H9 (cell line): ENCODE results near the gene ZNF358. TPM values are rescaled to one million over a fixed set of nuclear protein-coding genes. Genes with fewer than 3 reads are reported as not detected.

Source experiments
- DNase-seq: peaks from one replicate; pipeline ENCODE4 v3.0.0-alpha.2; 2017
- H2AFZ ChIP-seq: one replicate; pipeline ENCODE4 v1.6.1; 2013; ENCODE audit warnings: mild to moderate bottlenecking, low read length, control low read depth, moderate library complexity
- H2AK5ac ChIP-seq: 2 replicates; pipeline ENCODE4 v1.6.1; 2013; ENCODE audit warnings: low read length, control low read depth, mixed read lengths; ENCODE audit not compliant: insufficient read length
- H2BK120ac ChIP-seq: one replicate; pipeline ENCODE4 v1.6.1; 2013; ENCODE audit warnings: low read depth, mild to moderate bottlenecking, low read length, control low read depth, inconsistent platforms; ENCODE audit not compliant: poor library complexity, severe bottlenecking
- H2BK12ac ChIP-seq: 2 replicates; pipeline ENCODE4 v1.6.1; 2013; ENCODE audit warnings: low read length, control low read depth, mixed read lengths, low read depth; ENCODE audit not compliant: insufficient read length
- H2BK15ac ChIP-seq: 2 replicates; pipeline ENCODE4 v1.6.1; 2013; ENCODE audit warnings: low read depth, low read length, control low read depth
- H2BK20ac ChIP-seq: one replicate; pipeline ENCODE4 v1.6.1; 2013; ENCODE audit warnings: low read depth, mild to moderate bottlenecking, low read length, control low read depth, inconsistent platforms; ENCODE audit not compliant: poor library complexity, severe bottlenecking
- H2BK5ac ChIP-seq: 2 replicates; pipeline ENCODE4 v1.6.1; 2013; ENCODE audit warnings: low read length, control low read depth, mixed read lengths; ENCODE audit not compliant: insufficient read length
- H3K14ac ChIP-seq: 2 replicates; pipeline ENCODE4 v1.6.1; 2013; ENCODE audit warnings: low read length, control low read depth; ENCODE audit not compliant: insufficient read depth
- H3K18ac ChIP-seq: 2 replicates; pipeline ENCODE4 v1.6.1; 2013; ENCODE audit warnings: low read depth, mild to moderate bottlenecking, mixed read lengths, low read length, control low read depth; ENCODE audit not compliant: insufficient read length
- H3K23ac ChIP-seq: 2 replicates; pipeline ENCODE4 v1.6.1; 2013; ENCODE audit warnings: low read length, control low read depth, mixed read lengths, low read depth; ENCODE audit not compliant: insufficient read length
- H3K23me2 ChIP-seq: 2 replicates; pipeline ENCODE4 v1.6.1; 2013; ENCODE audit warnings: low read depth, mild to moderate bottlenecking, mixed read lengths, low read length, control low read depth; ENCODE audit not compliant: insufficient read length, poor library complexity, severe bottlenecking
- H3K27ac ChIP-seq: 2 replicates; pipeline ENCODE4 v1.5.1; 2013; ENCODE audit warnings: low read length, control low read depth, mixed read lengths, low read depth; ENCODE audit not compliant: insufficient read length
- H3K27me3 ChIP-seq: 2 replicates; pipeline ENCODE4 v1.6.1; 2013; ENCODE audit warnings: low read length, control low read depth, inconsistent platforms; ENCODE audit not compliant: insufficient read depth
- H3K4ac ChIP-seq: 2 replicates; pipeline ENCODE4 v1.6.1; 2013; ENCODE audit warnings: low read depth, mild to moderate bottlenecking, control low read depth, inconsistent platforms, low read length, moderate library complexity
- H3K4me1 ChIP-seq: 2 replicates; pipeline ENCODE4 v1.6.1; 2013; ENCODE audit warnings: low read length, control low read depth, inconsistent platforms; ENCODE audit not compliant: insufficient read depth
- H3K4me2 ChIP-seq: 2 replicates; pipeline ENCODE4 v1.6.1; 2013; ENCODE audit warnings: low read length, control low read depth, mixed read lengths; ENCODE audit not compliant: insufficient read length, insufficient read depth
- H3K56ac ChIP-seq: 2 replicates; pipeline ENCODE4 v1.6.1; 2013; ENCODE audit warnings: low read depth, mild to moderate bottlenecking, mixed read lengths, low read length, control low read depth; ENCODE audit not compliant: insufficient read length
- H3K79me1 ChIP-seq: 2 replicates; pipeline ENCODE4 v1.6.1; 2013; ENCODE audit warnings: low read depth, mild to moderate bottlenecking, moderate library complexity, low read length, control low read depth, inconsistent platforms; ENCODE audit not compliant: insufficient read depth, poor library complexity, severe bottlenecking
- H3K79me2 ChIP-seq: 2 replicates; pipeline ENCODE4 v1.6.1; 2013; ENCODE audit warnings: low read length, control low read depth, inconsistent platforms; ENCODE audit not compliant: insufficient read depth
- H3K9ac ChIP-seq: 2 replicates; pipeline ENCODE4 v1.6.1; 2013; ENCODE audit warnings: low read length, control low read depth, mixed read lengths; ENCODE audit not compliant: insufficient read length; ENCODE audit errors: extremely low read depth
- H3K9me3 ChIP-seq: one replicate; pipeline ENCODE4 v1.6.1; 2013; ENCODE audit warnings: low read depth, low read length, inconsistent platforms; ENCODE audit not compliant: control insufficient read depth
- H3T11ph ChIP-seq: one replicate; pipeline ENCODE4 v1.6.1; 2013; ENCODE audit warnings: mild to moderate bottlenecking, low read length, control low read depth, inconsistent platforms
- H4K20me1 ChIP-seq: one replicate; pipeline ENCODE4 v1.6.1; 2013; ENCODE audit not compliant: control insufficient read depth, insufficient read length, insufficient read depth
- H4K5ac ChIP-seq: 2 replicates; pipeline ENCODE4 v1.6.1; 2013; ENCODE audit warnings: low read depth, mild to moderate bottlenecking, mixed read lengths, low read length, control low read depth; ENCODE audit not compliant: insufficient read length
- H4K8ac ChIP-seq: replicated peaks from 2 replicates; pipeline ENCODE4 v1.6.1; 2013; ENCODE audit warnings: low read length, control low read depth, mixed read lengths, low read depth; ENCODE audit not compliant: insufficient read length
- H4K91ac ChIP-seq: 2 replicates; pipeline ENCODE4 v1.6.1; 2013; ENCODE audit warnings: low read depth, mild to moderate bottlenecking, moderate library complexity, mixed read lengths, low read length, control low read depth; ENCODE audit not compliant: insufficient read length
- H3K27ac Mint-ChIP-seq, 3 experiments: 2 replicates in 2 of 3; 3 replicates in 1 of 3; pipeline ENCODE4 v1.8.0; 2020 to 2021; ENCODE audit warnings: mixed read lengths in 3 of 3, mild to moderate bottlenecking in 1 of 3, moderate library complexity in 1 of 3
- H3K27me3 Mint-ChIP-seq: 2 replicates; pipeline ENCODE4 v1.8.0; 2021; ENCODE audit warnings: low read depth, mild to moderate bottlenecking, moderate library complexity, mixed read lengths
- H3K36me3 Mint-ChIP-seq, 3 experiments: 2 replicates in 2 of 3; 3 replicates in 1 of 3; pipeline ENCODE4 v1.8.0; 2020 to 2021; ENCODE audit warnings: low read depth in 3 of 3, mixed read lengths in 3 of 3; ENCODE audit not compliant: insufficient read depth in 1 of 3
- H3K4me1 Mint-ChIP-seq, 2 experiments: 2 replicates each; pipeline ENCODE4 v1.8.0; 2020; ENCODE audit warnings: mixed read lengths in 2 of 2
- H3K4me3 Mint-ChIP-seq, 2 experiments: 2 replicates in 1 of 2; 3 replicates in 1 of 2; pipeline ENCODE4 v1.8.0; 2020 to 2021; ENCODE audit warnings: mild to moderate bottlenecking in 2 of 2, mixed read lengths in 2 of 2, moderate library complexity in 1 of 2
- H3K9me3 Mint-ChIP-seq, 2 experiments: 2 replicates in 1 of 2; 3 replicates in 1 of 2; pipeline ENCODE4 v1.8.0; 2020; ENCODE audit warnings: mild to moderate bottlenecking in 2 of 2, mixed read lengths in 2 of 2, moderate library complexity in 1 of 2
- CTCF ChIP-seq: fragments of 200-600 bp; sonication (generic); conservative IDR thresholded peaks from 3 replicates; pipeline ENCODE4 v1.8.0; 2021; ENCODE audit warnings: antibody characterized with exemption, mild to moderate bottlenecking
- WGBS: extraction: QIAGEN DNeasy Blood & Tissue Kit; methylation state at CpG from one replicate; pipeline ENCODE4 v1.1.7; 2013; ENCODE audit warnings: missing lambda C conversion rate, low lambda C conversion rate, mixed read lengths; ENCODE audit not compliant: insufficient read length; ENCODE audit errors: extremely low coverage; 5-methylcytosine and 5-hydroxymethylcytosine counted together
- total RNA-seq: library from RNA; stranded (reverse); gene quantifications from 2 replicates; pipeline ENCODE4 v1.2.1, GENCODE V29; 2021

Gene ZNF358
- total RNA-seq, 1 experiment from 2014 or later = 40.5 TPM

DNA sequence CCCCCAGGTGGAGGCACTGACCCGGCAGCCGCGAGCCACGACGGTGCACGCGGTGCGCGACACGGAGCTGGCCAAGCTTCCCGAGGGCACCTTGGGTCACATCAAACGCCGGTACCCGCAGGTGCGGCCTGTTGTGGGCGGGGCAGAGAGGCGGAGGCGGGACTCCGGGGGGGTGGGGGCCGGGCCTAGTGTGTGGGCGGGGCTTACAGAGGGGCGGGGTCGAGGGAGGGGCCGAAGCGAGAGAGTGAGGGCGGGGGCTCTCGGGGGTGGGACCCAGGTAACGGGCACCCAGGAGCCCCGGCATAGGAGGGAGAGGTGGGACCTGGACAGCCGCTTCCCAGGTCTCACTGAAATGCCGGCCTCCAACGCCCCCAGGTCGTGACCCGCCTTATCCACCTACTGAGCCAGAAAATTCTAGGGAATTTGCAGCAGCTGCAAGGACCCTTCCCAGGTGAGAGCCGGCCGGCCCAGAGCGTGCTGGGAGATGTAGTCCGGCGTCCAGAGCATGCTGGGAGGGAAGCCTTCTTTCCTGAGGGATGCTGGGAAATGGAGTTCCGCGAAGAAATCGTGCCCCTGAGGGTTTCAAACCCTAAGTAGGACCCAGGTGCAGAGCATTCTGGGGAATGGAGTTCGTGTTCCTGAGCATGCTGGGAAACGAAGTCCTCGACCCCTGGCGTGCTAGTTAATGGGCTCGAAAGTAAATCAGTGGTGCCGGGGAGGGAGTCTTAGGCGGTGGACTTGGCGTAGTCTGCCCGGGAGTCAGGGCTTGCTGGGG is 35.3 kb downstream of the ZNF358 start:
- no CpG with 5 or more reads among the region's 51 CpGs for WGBS
- Histone ChIP-seq H3K56ac (no peak overlapping the region), H3K23ac (no peak overlapping the region), H3T11ph (no peak overlapping the region), H4K8ac (no peak overlapping the region), H3K9ac (no peak overlapping the region), H3K4me2 (peak overlapping the region; percentile 45), H3K4ac (no peak overlapping the region), H4K20me1 (no peaks in the 10 kb centered on the region), H3K9me3 (no peaks in the 10 kb centered on the region), H3K79me2 (no peaks in the 10 kb centered on the region), H2BK15ac (no peak overlapping the region), H2BK12ac (no peak overlapping the region), H2BK5ac (no peak overlapping the region), H2BK120ac (no peak overlapping the region), H3K14ac (no peak overlapping the region), H3K27ac (no peak overlapping the region), H3K23me2 (no peaks in the 10 kb centered on the region), H2BK20ac (no peak overlapping the region), H3K79me1 (no peaks in the 10 kb centered on the region), H2AFZ (no peak overlapping the region), H3K4me1 (peaks cover 2% of the 10 kb centered on the region; the same call in 1 of the 2 replicates), H2AK5ac (no peak overlapping the region), H4K5ac (no peak overlapping the region), H3K18ac (no peak overlapping the region), H3K27me3 (no peaks in the 10 kb centered on the region), H4K91ac (no peak overlapping the region)
- H3K9me3 Mint-ChIP-seq = no peaks in the 10 kb centered on the region; a peak in 1 of 5 replicates
- peak overlapping the region; percentile 74 to 96 (median 79); a peak in 5 of 7 replicates for H3K27ac Mint-ChIP-seq
- H3K4me1 Mint-ChIP-seq = peaks cover 7 to 10% of the 10 kb centered on the region in 2 experiments; a peak in 3 of 4 replicates
- H3K4me3 Mint-ChIP-seq = peak overlapping the region; percentile 59 to 78
- H3K36me3 Mint-ChIP-seq = peaks cover 6 to 39% (median 16%) of the 10 kb centered on the region in 3 experiments; a peak in 6 of 7 replicates
- peak; percentile 98 for DNase-seq
- TF ChIP-seq CTCF = no peak
- H3K27me3 Mint-ChIP-seq = no peaks in the 10 kb centered on the region
